Inflammatory macrophage treated with lipopolysaccharide for 1 hour (primary cell): ENCODE results near the gene UBE2E3.
A peak's percentile ranks its signal among the peaks of the same experiment; 100 is the strongest.

Source experiments
- DNase-seq, 2 donors: peaks; one replicate each; pipeline ENCODE4 v3.0.0-alpha.2; 2020 to 2022

UBE2E3 gene

DNA sequence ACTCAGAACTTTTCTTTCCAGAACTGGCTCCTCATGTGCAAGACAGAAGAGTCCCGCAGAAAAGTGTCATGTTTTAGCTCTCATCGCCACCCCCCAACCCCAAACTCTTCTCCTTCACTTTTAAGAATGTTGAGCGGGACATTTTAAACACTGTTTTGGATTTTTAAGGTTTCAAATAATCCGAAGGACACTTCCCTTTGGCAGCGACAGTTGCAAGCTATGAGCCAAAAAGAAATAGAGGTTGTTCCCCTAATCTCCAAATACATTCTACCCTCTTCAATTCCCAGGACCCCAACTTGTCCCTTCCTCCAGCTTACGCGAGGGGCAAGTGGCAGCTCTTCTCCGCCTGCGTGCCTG, 678 bp upstream of the UBE2E3 start:
- DNase-seq = no peak

GRCh38 chr2:180980943-180981911, 822 bp downstream of the UBE2E3 start:
- peak; percentile 18 to 35 for DNase-seq

- peak; percentile 35 to 43 for DNase-seq
Observed at GRCh38 chr2:180983468-180984242, 3.2 kb downstream of the UBE2E3 start.

- DNase-seq = no peak
Observed at GRCh38 chr2:180985771-180986395, 5.5 kb downstream of the UBE2E3 start.

DNA sequence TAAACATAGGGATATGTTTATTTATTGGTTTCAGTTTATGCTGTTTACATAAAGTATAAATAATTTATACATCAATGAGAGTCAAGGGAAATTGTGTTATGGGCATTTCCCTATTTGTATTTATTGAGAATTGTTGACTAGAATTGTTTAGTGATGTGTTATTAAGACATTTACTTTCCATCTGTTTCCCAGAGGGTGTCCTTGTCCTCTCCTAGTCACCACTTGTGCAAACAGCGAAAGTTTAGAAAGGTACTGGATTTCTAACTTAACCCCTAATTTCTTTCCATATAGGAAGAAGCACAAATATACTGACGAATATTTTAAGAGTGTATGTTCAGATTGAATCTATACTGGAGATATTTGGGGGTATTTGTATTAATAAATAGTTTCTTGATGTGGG, 6.7 kb downstream of the UBE2E3 start:
- DNase-seq = no peak

GRCh38 chr2:180990337-180990736, 9.9 kb downstream of the UBE2E3 start:
- DNase-seq = no peak

DNA sequence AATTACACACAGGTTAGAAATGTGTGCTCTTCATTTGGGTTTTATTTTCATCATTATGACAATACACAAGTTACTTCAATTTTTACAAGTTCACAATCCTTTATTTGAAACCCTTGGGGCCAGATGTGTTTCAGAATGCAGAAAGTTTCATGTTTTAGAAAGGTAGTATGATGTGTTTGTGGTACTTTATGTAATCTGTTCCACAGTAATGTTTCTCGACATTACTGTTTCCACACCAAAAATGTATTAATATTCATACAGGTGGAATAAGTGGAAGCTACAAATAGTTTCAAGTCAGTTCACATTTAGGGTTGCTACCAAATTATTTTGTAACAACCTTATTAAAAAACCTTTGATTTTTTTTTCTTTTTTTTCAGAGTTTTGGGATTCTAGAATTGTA, 10.4 kb downstream of the UBE2E3 start:
- no peak for DNase-seq

GRCh38 chr2:180991361-180991760, 11.0 kb downstream of the UBE2E3 start:
- DNase-seq = no peak

GRCh38 chr2:180991820-180992219, 11.4 kb downstream of the UBE2E3 start:
- no peak for DNase-seq

DNA sequence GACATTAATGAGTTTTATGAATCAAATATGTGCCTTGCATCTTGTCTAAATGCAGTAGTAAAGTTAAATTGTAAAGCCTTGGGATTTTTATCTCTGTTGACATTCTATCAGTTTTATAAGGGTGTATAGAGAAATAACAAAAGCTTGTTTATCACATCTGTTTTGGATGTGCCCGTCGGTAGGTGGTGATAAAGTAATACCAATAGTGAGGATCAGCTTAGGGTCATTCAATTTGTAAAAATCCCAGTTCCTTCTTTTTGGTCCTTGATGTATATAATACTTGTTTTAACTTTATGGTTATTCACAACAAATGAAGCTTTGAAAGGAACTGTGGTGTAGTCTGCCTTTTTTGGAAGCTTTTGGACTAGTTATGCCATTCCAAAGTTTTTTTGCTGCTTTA, 12.6 kb downstream of the UBE2E3 start:
- no peak for DNase-seq

DNA sequence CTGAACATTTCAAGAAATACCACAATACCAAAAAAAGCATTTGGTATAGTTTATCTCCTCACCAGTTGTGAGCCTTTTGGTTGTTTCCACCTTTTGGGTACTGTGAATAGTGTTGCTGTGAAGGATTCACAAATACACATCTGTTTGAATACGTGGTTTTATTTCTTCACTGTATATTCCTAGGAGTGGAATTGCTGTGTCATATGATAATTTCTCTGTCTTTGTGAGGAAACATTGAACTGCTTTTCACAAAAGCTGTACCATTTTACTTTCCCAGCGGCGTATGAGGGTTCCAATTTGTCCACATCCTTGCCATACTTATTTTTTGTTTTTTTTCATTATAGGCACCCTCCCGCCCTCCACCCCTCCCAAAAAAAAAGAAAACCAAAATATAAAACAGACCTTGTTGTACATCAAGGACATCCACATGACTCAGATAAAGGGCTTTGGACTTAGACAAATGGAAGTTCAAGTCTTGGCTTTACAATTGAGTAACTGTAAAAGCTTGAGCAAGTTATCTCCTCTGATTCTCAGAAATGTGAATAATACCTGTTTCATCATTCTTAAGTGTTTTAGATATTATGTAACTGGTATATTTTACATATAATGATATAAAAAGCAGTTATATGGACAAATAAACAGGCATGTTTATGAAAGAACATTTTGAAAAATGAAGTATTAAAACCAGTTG, 19.0 kb downstream of the UBE2E3 start:
- DNase-seq = peak; percentile 3 to 33

- DNase-seq = no peak
Observed at GRCh38 chr2:181004647-181005325, 24.4 kb downstream of the UBE2E3 start.

DNA sequence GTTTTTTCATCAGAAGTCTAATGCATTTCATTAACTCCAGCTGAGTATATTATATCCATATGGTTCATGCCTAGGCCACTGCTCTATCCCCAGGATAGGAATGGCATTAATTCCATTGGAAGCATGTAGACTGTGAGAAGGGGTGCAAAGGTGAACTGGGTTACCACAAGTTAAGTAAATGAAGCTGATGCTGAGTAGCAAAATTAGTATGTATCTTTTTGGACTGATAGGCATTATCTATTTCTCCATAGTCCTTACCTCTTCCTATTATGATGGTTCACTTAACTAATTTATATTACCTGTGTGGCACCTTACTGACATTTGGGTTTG, 24.9 kb downstream of the UBE2E3 start:
- DNase-seq = no peak

- DNase-seq = no peak
Observed at GRCh38 chr2:181005809-181006208, 25.4 kb downstream of the UBE2E3 start.

- DNase-seq = no peak
Observed at GRCh38 chr2:181007086-181007837, 26.9 kb downstream of the UBE2E3 start.

GRCh38 chr2:181008407-181008806, 28.0 kb downstream of the UBE2E3 start:
- DNase-seq = no peak

DNA sequence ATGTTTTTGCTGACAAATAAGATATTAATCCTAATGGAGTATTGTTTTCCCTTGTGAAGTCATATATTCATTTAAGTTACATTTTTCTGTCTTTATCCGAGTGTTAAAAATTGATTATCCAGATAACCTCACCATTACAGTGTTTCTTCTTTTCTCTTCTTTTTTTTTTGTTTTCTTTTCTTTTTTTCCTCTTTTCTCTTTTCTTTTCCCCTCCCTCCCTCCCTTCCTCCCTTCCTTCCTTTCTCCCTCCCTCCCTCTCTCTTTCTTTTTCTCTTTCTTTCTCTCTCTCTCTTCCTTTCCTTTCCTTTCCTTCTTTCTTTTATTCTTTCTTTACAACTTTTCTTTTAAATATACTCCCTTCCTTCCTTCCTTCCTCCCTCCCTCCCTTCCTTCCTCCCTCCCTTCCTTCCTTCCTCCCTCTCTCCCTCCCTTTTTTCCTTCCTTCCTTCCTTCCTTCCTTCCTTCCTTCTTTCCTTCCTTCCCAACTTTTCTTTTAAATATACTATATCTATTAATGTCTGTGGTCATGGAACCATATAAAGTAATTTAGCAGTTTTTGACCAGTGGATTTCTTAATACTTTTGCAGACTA, 40.9 kb downstream of the UBE2E3 start:
- no peak for DNase-seq

GRCh38 chr2:181022652-181023051, 42.2 kb downstream of the UBE2E3 start:
- DNase-seq = no peak

DNA sequence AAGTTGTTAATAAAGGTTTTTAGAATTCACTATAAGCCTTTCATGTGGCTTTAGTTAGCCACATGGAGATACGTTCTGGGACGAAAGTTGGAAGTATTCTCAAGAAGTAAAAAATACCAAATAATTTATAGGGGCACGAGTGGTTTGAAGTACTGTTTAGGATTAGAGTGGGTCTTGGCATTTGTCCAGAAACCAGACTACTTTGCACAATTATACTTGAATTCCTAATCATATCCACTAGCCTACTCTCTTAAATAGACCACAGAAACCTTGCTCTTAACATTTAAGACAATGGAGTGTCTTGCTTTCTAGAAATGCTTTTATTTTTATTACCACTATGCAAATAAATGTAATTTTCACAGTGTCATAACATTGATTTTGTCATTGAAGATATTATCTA, 44.6 kb downstream of the UBE2E3 start:
- no peak for DNase-seq

DNA sequence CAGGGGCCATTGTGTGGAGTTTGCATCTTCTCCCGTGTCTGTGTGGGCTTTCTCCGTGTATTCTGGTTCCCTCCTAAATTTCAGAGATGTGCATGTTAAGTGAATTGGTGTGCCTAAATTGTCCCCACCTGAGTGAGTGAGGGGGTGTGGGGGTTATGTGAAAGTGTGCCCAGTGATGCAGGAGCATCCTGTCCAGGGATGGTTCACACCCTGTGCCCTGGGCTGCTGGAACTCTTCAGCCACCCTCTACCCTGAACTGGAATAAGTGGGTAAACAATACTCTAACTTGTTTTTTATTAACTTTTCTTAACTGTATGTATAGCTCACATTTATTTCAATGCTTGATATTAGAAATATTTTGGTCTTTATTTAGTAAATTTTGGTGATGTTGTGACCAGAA, 56.0 kb downstream of the UBE2E3 start:
- DNase-seq = no peak
